ENCODE results near the gene ACOXL.

DNA sequence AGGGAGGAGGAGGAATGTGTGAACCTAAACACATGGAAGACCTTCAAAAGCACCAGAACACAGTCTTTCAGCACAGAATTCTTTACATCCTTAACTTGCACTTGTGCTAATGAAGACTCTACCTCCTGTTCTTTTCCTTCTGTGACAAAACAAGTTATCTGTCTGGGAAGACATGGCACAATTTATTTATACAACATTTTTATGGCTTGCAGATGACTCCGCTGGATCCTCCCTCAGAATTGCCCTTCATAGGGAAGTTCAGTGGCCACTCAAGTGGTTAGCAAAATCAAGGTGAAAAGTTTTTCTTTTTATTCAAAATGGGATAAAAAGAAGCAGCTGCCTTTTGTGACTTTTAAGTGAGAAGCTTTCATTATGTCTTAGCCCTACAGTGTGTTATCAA is 409.7 kb downstream of the ACOXL start:
- TF ChIP-seq CTCF (tag by site-specific recombination; IDR thresholded peaks at IDR 0.05): no peak
- no peak for TF ChIP-seq ZNF561 (tag by site-specific recombination; IDR thresholded peaks at IDR 0.05; ENCODE audit: borderline replicate concordance)
- TF ChIP-seq SETDB1 (IDR thresholded peaks at IDR 0.05; ENCODE audit: insufficient read length, low read length): no peak
- no peak for TF ChIP-seq ZNF324 (tag by site-specific recombination; IDR thresholded peaks at IDR 0.05)
- TF ChIP-seq, protein P1, sequence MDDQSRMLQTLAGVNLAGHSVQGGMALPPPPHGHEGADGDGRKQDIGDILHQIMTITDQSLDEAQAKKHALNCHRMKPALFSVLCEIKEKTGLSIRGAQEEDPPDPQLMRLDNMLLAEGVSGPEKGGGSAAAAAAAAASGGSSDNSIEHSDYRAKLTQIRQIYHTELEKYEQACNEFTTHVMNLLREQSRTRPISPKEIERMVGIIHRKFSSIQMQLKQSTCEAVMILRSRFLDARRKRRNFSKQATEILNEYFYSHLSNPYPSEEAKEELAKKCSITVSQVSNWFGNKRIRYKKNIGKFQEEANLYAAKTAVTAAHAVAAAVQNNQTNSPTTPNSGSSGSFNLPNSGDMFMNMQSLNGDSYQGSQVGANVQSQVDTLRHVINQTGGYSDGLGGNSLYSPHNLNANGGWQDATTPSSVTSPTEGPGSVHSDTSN (CRISPR knock-in tag; IDR thresholded peaks at IDR 0.05): no peak
- TF ChIP-seq ZBTB26 (tag by site-specific recombination; optimal IDR thresholded peaks at IDR 0.05): no peak
- no peak for TF ChIP-seq KLF9 (tag by site-specific recombination; IDR thresholded peaks at IDR 0.05; ENCODE audit: low read depth)
- TF ChIP-seq ZNF239 (tag by site-specific recombination; IDR thresholded peaks at IDR 0.05): no peak
- no peak for TF ChIP-seq ZNF701 (tag by site-specific recombination; IDR thresholded peaks at IDR 0.05)

Measured in HEK293 (cell line).